ENCODE results near the gene CD247. TPM values are rescaled to one million over a fixed set of nuclear protein-coding genes. Genes with fewer than 3 reads are reported as not detected.

Gene CD247
- total RNA-seq, 1 donor from 2014 or later: 1.3 TPM

DNA sequence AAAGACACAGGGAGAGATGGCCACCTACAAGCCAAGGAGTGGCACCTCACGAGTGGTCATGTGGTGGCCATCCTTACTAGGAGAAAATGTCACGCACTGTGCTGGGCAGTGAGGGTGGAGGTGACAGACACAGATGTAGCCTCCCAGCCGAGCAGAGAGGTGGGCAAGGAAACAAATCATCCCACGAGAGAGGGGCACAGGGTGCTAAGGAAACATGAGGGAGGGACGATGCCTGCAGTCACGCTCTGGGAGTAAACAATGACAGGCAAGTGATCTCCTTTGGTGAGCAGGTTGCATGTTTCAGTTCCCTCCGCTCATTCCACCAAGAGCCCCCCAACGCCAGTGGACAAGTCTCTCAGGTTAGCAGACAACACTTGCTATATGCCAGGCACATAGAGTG is 65.8 kb downstream of the CD247 start:
- Histone ChIP-seq H3K9ac (no peak overlapping the region), H3K27ac (no peak overlapping the region), H4K20me1 (ENCODE audit: low read depth) (no peaks in the 10 kb centered on the region), H3K4me3 (no peak overlapping the region), H3K79me2 (ENCODE audit: low read depth) (no peaks in the 10 kb centered on the region), H3K9me3 (ENCODE audit: low read depth) (no peaks in the 10 kb centered on the region), H3F3A (ENCODE audit: low read depth) (peaks cover 26% of the 10 kb centered on the region), H3K4me1 (peaks cover 15% of the 10 kb centered on the region), H3K4me2 (no peak overlapping the region), H3K36me3 (no peaks in the 10 kb centered on the region), H2AFZ (replicated peaks) (no peak overlapping the region), H3K27me3 (peaks cover 39% of the 10 kb centered on the region)
- peaks cover 8% of the 10 kb centered on the region for H3K27me3 Mint-ChIP-seq (ENCODE audit: insufficient read depth, low read depth)
- H3K27ac Mint-ChIP-seq: peak overlapping the region; percentile 78
- TF ChIP-seq EZH2phosphoT487 (IDR thresholded peaks at IDR 0.05): no peak
- TF ChIP-seq, protein P1, sequence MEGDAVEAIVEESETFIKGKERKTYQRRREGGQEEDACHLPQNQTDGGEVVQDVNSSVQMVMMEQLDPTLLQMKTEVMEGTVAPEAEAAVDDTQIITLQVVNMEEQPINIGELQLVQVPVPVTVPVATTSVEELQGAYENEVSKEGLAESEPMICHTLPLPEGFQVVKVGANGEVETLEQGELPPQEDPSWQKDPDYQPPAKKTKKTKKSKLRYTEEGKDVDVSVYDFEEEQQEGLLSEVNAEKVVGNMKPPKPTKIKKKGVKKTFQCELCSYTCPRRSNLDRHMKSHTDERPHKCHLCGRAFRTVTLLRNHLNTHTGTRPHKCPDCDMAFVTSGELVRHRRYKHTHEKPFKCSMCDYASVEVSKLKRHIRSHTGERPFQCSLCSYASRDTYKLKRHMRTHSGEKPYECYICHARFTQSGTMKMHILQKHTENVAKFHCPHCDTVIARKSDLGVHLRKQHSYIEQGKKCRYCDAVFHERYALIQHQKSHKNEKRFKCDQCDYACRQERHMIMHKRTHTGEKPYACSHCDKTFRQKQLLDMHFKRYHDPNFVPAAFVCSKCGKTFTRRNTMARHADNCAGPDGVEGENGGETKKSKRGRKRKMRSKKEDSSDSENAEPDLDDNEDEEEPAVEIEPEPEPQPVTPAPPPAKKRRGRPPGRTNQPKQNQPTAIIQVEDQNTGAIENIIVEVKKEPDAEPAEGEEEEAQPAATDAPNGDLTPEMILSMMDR (IDR thresholded peaks at IDR 0.05): no peak
- TF ChIP-seq EZH2 (IDR thresholded peaks at IDR 0.05): no peak
- no peak overlapping the region for H3K4me3 Mint-ChIP-seq
- H3K36me3 Mint-ChIP-seq: no peaks in the 10 kb centered on the region
- H3K9me3 Mint-ChIP-seq: no peaks in the 10 kb centered on the region
- H3K4me1 Mint-ChIP-seq: peaks cover 39% of the 10 kb centered on the region
- DNase-seq (ENCODE audit: low spot score): no peak

DNA sequence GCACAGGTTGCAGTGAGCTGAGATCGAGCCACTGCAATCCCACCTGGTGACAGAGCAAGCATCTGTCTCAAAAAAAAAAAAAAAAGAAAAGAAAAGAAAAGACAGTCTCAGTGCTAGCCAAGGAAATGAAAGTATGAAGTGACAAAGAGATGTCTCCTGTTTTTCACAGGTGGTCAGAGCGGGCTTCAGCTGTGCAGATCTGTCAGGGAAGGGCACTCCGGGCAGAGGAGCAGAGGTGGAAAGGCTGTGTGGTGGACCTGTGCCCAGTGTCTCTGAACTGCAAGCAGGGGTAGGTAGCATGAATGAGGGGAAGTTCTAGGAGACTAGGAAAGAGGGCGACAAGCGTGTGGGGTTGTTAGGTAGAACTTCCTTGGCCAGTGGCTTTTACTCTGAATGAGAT is 67.5 kb downstream of the CD247 start:
- H4K20me1 ChIP-seq (ENCODE audit: low read depth): no peaks in the 10 kb centered on the region
- H3K9me3 ChIP-seq (ENCODE audit: low read depth): no peaks in the 10 kb centered on the region
- TF ChIP-seq EZH2phosphoT487 (IDR thresholded peaks at IDR 0.05) (no peak), EZH2 (IDR thresholded peaks at IDR 0.05) (no peak)
- TF ChIP-seq, protein P1 (IDR thresholded peaks at IDR 0.05): no peak
- Mint-ChIP-seq H3K27ac (peak overlapping the region; percentile 55), H3K9me3 (no peaks in the 10 kb centered on the region), H3K27me3 (ENCODE audit: insufficient read depth, low read depth) (peaks cover 4% of the 10 kb centered on the region), H3K36me3 (no peaks in the 10 kb centered on the region), H3K4me3 (no peak overlapping the region), H3K4me1 (peaks cover 34% of the 10 kb centered on the region)
- peaks cover 11% of the 10 kb centered on the region for H3K4me1 ChIP-seq
- H3K79me2 ChIP-seq (ENCODE audit: low read depth): no peaks in the 10 kb centered on the region
- DNase-seq (ENCODE audit: low spot score): no peak
- no peak overlapping the region for H3K27ac ChIP-seq
- H3K9ac ChIP-seq: no peak overlapping the region
- H3K4me3 ChIP-seq: no peak overlapping the region
- no peaks in the 10 kb centered on the region for H3K36me3 ChIP-seq
- peaks cover 23% of the 10 kb centered on the region for H3K27me3 ChIP-seq
- no peak overlapping the region for H3K4me2 ChIP-seq
- peaks cover 17% of the 10 kb centered on the region for H3F3A ChIP-seq (ENCODE audit: low read depth)
- H2AFZ ChIP-seq (replicated peaks): no peak overlapping the region

DNA sequence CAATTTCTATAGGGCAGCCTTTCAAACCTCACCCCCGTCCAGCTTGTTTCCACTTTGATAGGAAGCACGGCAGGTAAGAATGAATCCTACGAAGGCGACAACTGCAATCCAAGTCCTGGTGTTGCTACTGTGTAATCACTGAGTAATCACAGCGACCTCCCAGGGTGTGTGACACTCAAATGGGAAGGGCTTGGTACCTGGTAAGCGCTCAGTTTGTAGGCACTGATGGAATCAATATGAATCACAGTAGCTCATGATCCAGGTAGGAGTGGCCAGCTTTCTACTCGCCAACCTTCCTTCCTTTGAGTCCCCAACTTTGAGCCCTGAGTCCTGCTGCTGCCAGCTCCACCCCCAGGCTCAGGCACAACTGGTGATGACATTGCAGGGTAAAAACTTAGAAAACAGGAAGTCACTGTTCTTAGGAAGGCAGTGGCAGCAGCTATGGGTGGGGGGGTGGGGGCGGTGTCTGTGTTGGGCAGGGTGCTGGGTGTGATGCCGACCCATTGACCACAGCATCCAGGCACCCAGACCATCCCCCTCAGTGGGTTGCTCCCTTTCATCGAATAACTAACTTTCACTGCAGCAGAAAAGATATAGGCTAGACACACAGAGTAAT is 70.7 kb downstream of the CD247 start:
- DNase-seq (ENCODE audit: low spot score): no peak
- H3K4me1 Mint-ChIP-seq: peaks cover 33% of the 10 kb centered on the region
- no peak overlapping the region for H3K9ac ChIP-seq
- no peaks in the 10 kb centered on the region for H3K9me3 Mint-ChIP-seq
- no peaks in the 10 kb centered on the region for H3K36me3 ChIP-seq
- peak overlapping the region; percentile 26 for H2AFZ ChIP-seq (replicated peaks)
- H3K4me1 ChIP-seq: no peaks in the 10 kb centered on the region
- no peak overlapping the region for H3K4me2 ChIP-seq
- H3K27ac Mint-ChIP-seq: no peak overlapping the region
- H3K79me2 ChIP-seq (ENCODE audit: low read depth): no peaks in the 10 kb centered on the region
- no peaks in the 10 kb centered on the region for H3K27me3 ChIP-seq
- no peaks in the 10 kb centered on the region for H3K36me3 Mint-ChIP-seq
- H4K20me1 ChIP-seq (ENCODE audit: low read depth): no peaks in the 10 kb centered on the region
- H3K27ac ChIP-seq: no peak overlapping the region
- no peak overlapping the region for H3K4me3 Mint-ChIP-seq
- no peak overlapping the region for H3K4me3 ChIP-seq
- peaks cover 8% of the 10 kb centered on the region for H3K27me3 Mint-ChIP-seq (ENCODE audit: insufficient read depth, low read depth)
- no peaks in the 10 kb centered on the region for H3K9me3 ChIP-seq (ENCODE audit: low read depth)
- no peaks in the 10 kb centered on the region for H3F3A ChIP-seq (ENCODE audit: low read depth)
- TF ChIP-seq EZH2phosphoT487 (IDR thresholded peaks at IDR 0.05): no peak
- no peak for TF ChIP-seq EZH2 (IDR thresholded peaks at IDR 0.05)
- TF ChIP-seq, protein P1 (IDR thresholded peaks at IDR 0.05): no peak
